ENCODE data around the gene ANKRD28.
"Not testable (repeated sequence)": the region's sequence is repeated elsewhere in the genome, so short reads cannot be mapped to it uniquely, and the experiment has no call there.

The ANKRD28 gene

GRCh38 chr3:15774931-15775560, 22.7 kb downstream of the ANKRD28 start:
- not testable (repeated sequence) for H3K4me3 Mint-ChIP-seq; H3K27me3 Mint-ChIP-seq; DNase-seq (ENCODE audit: low spot score in 2 of 2); H3K9me3 Mint-ChIP-seq; ATAC-seq (ENCODE audit: low read depth); H3K27ac Mint-ChIP-seq; H3K36me3 Mint-ChIP-seq
- peaks cover 13% of the 10 kb centered on the region for H3K4me1 Mint-ChIP-seq

GRCh38 chr3:15771444-15771843, 26.3 kb downstream of the ANKRD28 start:
- Mint-ChIP-seq H3K4me1 (peaks cover 22% of the 10 kb centered on the region), H3K27ac (no peak overlapping the region), H3K27me3 (no peaks in the 10 kb centered on the region), H3K36me3 (peaks cover 5% of the 10 kb centered on the region), H3K4me3 (no peak overlapping the region), H3K9me3 (no peaks in the 10 kb centered on the region)
- ATAC-seq (ENCODE audit: low read depth) (no peak), DNase-seq (ENCODE audit: low spot score in 2 of 2) (no peak)

- no peaks in the 10 kb centered on the region for H3K9me3 Mint-ChIP-seq
- H3K36me3 Mint-ChIP-seq = peaks cover 7% of the 10 kb centered on the region
- no peaks in the 10 kb centered on the region for H3K27me3 Mint-ChIP-seq
- no peak overlapping the region for H3K27ac Mint-ChIP-seq
- ATAC-seq (ENCODE audit: low read depth) (peak; percentile 65), DNase-seq (ENCODE audit: low spot score in 2 of 2) (no peak)
- no peak overlapping the region for H3K4me3 Mint-ChIP-seq
- peaks cover 16% of the 10 kb centered on the region for H3K4me1 Mint-ChIP-seq
Measured at GRCh38 chr3:15769256-15769915, 28.4 kb downstream of the ANKRD28 start.

- H3K36me3 Mint-ChIP-seq = peaks cover 7% of the 10 kb centered on the region
- H3K4me1 Mint-ChIP-seq = peaks cover 16% of the 10 kb centered on the region
- no peaks in the 10 kb centered on the region for H3K9me3 Mint-ChIP-seq
- H3K4me3 Mint-ChIP-seq = no peak overlapping the region
- ATAC-seq (ENCODE audit: low read depth) (no peak), DNase-seq (ENCODE audit: low spot score in 2 of 2) (no peak)
- no peak overlapping the region for H3K27ac Mint-ChIP-seq
- no peaks in the 10 kb centered on the region for H3K27me3 Mint-ChIP-seq
Measured at GRCh38 chr3:15768421-15769255, 29.1 kb downstream of the ANKRD28 start.

GRCh38 chr3:15766406-15766805, 31.4 kb downstream of the ANKRD28 start:
- H3K4me3 Mint-ChIP-seq = no peak overlapping the region
- H3K27ac Mint-ChIP-seq = no peak overlapping the region
- DNase-seq (ENCODE audit: low spot score in 2 of 2) (no peak), ATAC-seq (ENCODE audit: low read depth) (no peak)
- peaks cover 11% of the 10 kb centered on the region for H3K4me1 Mint-ChIP-seq
- no peaks in the 10 kb centered on the region for H3K9me3 Mint-ChIP-seq
- no peaks in the 10 kb centered on the region for H3K27me3 Mint-ChIP-seq
- H3K36me3 Mint-ChIP-seq = peaks cover 12% of the 10 kb centered on the region

- no peaks in the 10 kb centered on the region for H3K9me3 Mint-ChIP-seq
- H3K27me3 Mint-ChIP-seq = no peaks in the 10 kb centered on the region
- H3K36me3 Mint-ChIP-seq = peaks cover 15% of the 10 kb centered on the region
- no peaks in the 10 kb centered on the region for H3K4me1 Mint-ChIP-seq
- ATAC-seq (ENCODE audit: low read depth) (no peak), DNase-seq (ENCODE audit: low spot score in 2 of 2) (no peak)
- H3K27ac Mint-ChIP-seq = no peak overlapping the region
- no peak overlapping the region for H3K4me3 Mint-ChIP-seq
Measured at GRCh38 chr3:15758295-15758694, 39.5 kb downstream of the ANKRD28 start.

GRCh38 chr3:15757824-15758223, 40.0 kb downstream of the ANKRD28 start:
- ATAC-seq (ENCODE audit: low read depth) (no peak), DNase-seq (ENCODE audit: low spot score in 2 of 2) (no peak)
- Mint-ChIP-seq H3K27me3 (no peaks in the 10 kb centered on the region), H3K9me3 (no peaks in the 10 kb centered on the region), H3K27ac (no peak overlapping the region), H3K4me3 (no peak overlapping the region), H3K36me3 (peaks cover 15% of the 10 kb centered on the region), H3K4me1 (no peaks in the 10 kb centered on the region)

- Mint-ChIP-seq H3K9me3 (no peaks in the 10 kb centered on the region), H3K36me3 (peaks cover 16% of the 10 kb centered on the region), H3K4me3 (no peak overlapping the region), H3K4me1 (no peaks in the 10 kb centered on the region), H3K27ac (no peak overlapping the region), H3K27me3 (no peaks in the 10 kb centered on the region)
- DNase-seq (ENCODE audit: low spot score in 2 of 2) = no peak
- ATAC-seq (ENCODE audit: low read depth) = no peak
Measured at GRCh38 chr3:15756505-15756904, 41.3 kb downstream of the ANKRD28 start.

GRCh38 chr3:15755780-15756179, 42.0 kb downstream of the ANKRD28 start:
- Mint-ChIP-seq H3K27me3 (no peaks in the 10 kb centered on the region), H3K27ac (no peak overlapping the region), H3K36me3 (peaks cover 16% of the 10 kb centered on the region), H3K9me3 (no peaks in the 10 kb centered on the region), H3K4me3 (no peak overlapping the region), H3K4me1 (no peaks in the 10 kb centered on the region)
- DNase-seq (ENCODE audit: low spot score in 2 of 2) (no peak), ATAC-seq (ENCODE audit: low read depth) (no peak)

GRCh38 chr3:15755181-15755580, 42.6 kb downstream of the ANKRD28 start:
- Mint-ChIP-seq H3K27ac (no peak overlapping the region), H3K9me3 (no peaks in the 10 kb centered on the region), H3K27me3 (no peaks in the 10 kb centered on the region), H3K4me3 (no peak overlapping the region), H3K4me1 (no peaks in the 10 kb centered on the region), H3K36me3 (peaks cover 16% of the 10 kb centered on the region)
- DNase-seq (ENCODE audit: low spot score in 2 of 2) (no peak), ATAC-seq (ENCODE audit: low read depth) (no peak)

GRCh38 chr3:15754047-15754446, 43.7 kb downstream of the ANKRD28 start:
- no peak for ATAC-seq (ENCODE audit: low read depth)
- DNase-seq (ENCODE audit: low spot score in 2 of 2) = no peak
- peaks cover 20% of the 10 kb centered on the region for H3K36me3 Mint-ChIP-seq

GRCh38 chr3:15753056-15753710, 44.6 kb downstream of the ANKRD28 start:
- Mint-ChIP-seq H3K9me3 (no peaks in the 10 kb centered on the region), H3K27ac (no peak overlapping the region), H3K36me3 (peaks cover 23% of the 10 kb centered on the region), H3K4me1 (no peaks in the 10 kb centered on the region), H3K4me3 (no peak overlapping the region), H3K27me3 (no peaks in the 10 kb centered on the region)
- no peak for ATAC-seq (ENCODE audit: low read depth)
- DNase-seq (ENCODE audit: low spot score in 2 of 2) = no peak

More at GRCh38 chr3:15754047-15754446, 43.7 kb downstream of the ANKRD28 start:
- Mint-ChIP-seq H3K27me3 (no peaks in the 10 kb centered on the region), H3K9me3 (no peaks in the 10 kb centered on the region), H3K4me3 (no peak overlapping the region), H3K27ac (no peak overlapping the region), H3K4me1 (no peaks in the 10 kb centered on the region)

GRCh38 chr3:15750879-15751278, 46.9 kb downstream of the ANKRD28 start:
- Mint-ChIP-seq H3K36me3 (peaks cover 24% of the 10 kb centered on the region), H3K4me3 (no peak overlapping the region), H3K9me3 (peaks cover 1% of the 10 kb centered on the region), H3K27ac (no peak overlapping the region), H3K4me1 (peaks cover 4% of the 10 kb centered on the region), H3K27me3 (no peaks in the 10 kb centered on the region)
- DNase-seq (ENCODE audit: low spot score in 2 of 2) (no peak), ATAC-seq (ENCODE audit: low read depth) (no peak)

GRCh38 chr3:15750143-15750542, 47.6 kb downstream of the ANKRD28 start:
- Mint-ChIP-seq H3K4me3 (no peak overlapping the region), H3K9me3 (peaks cover 1% of the 10 kb centered on the region), H3K27me3 (no peaks in the 10 kb centered on the region), H3K36me3 (peaks cover 26% of the 10 kb centered on the region), H3K4me1 (peaks cover 4% of the 10 kb centered on the region), H3K27ac (no peak overlapping the region)
- ATAC-seq (ENCODE audit: low read depth) = no peak
- no peak for DNase-seq (ENCODE audit: low spot score in 2 of 2)
